Activated CD8-positive, alpha-beta T cell treated with anti-CD3 and anti-CD28 coated beads for 36 hours (primary cell): ENCODE results near the gene MUC4. TPM values are rescaled to one million over a fixed set of nuclear protein-coding genes. Genes with fewer than 3 reads are reported as not detected.

ENCODE experiments used
- ATAC-seq: fragments of 200-7000 bp; cut with Tn5 transposase; one replicate; pipeline ENCODE4 v1.10.0; 2021; ENCODE audit warnings: mild to moderate bottlenecking, moderate library complexity
- CTCF ChIA-PET: fragments of 350-600 bp; sonication (Branson Sonifier 250); formaldehyde crosslinking; loops from one replicate; lab custom pipeline; 2021; ENCODE audit warnings: antibody characterized with exemption; lab: Charles Lee
- POLR2A ChIA-PET: fragments of 350-600 bp; sonication (Branson Sonifier 250); formaldehyde crosslinking; loops from one replicate; lab custom pipeline; 2021; ENCODE audit warnings: antibody characterized with exemption; lab: Charles Lee
- DNase-seq: peaks from one replicate; pipeline ENCODE4 v3.0.0-alpha.2; 2020
- H3K27ac Mint-ChIP-seq: one replicate; pipeline ENCODE4 v1.8.0; 2021; ENCODE audit warnings: mild to moderate bottlenecking, mixed read lengths
- H3K27me3 Mint-ChIP-seq: one replicate; pipeline ENCODE4 v1.8.0; 2021; ENCODE audit warnings: mixed read lengths
- H3K36me3 Mint-ChIP-seq: one replicate; pipeline ENCODE4 v1.8.0; 2021; ENCODE audit warnings: low read depth, mixed read lengths
- H3K4me1 Mint-ChIP-seq: one replicate; pipeline ENCODE4 v1.8.0; 2021; ENCODE audit warnings: low read depth, mixed read lengths
- H3K4me3 Mint-ChIP-seq: one replicate; pipeline ENCODE4 v1.8.0; 2021; ENCODE audit warnings: mild to moderate bottlenecking, moderate library complexity, mixed read lengths
- H3K9me3 Mint-ChIP-seq: one replicate; pipeline ENCODE4 v1.8.0; 2021; ENCODE audit warnings: mixed read lengths
- CTCF ChIP-seq: fragments of 200-600 bp; IDR thresholded peaks from one replicate; pipeline ENCODE4 v1.8.0; 2022; ENCODE audit warnings: antibody characterized with exemption, mild to moderate bottlenecking
- intact Hi-C: fragments of 100-400 bp; cut with micrococcal nuclease; formaldehyde crosslinking; loops from one replicate; pipeline ENCODE4 v1.10.0; 2022
- total RNA-seq, 2 experiments: library from RNA; stranded (reverse); gene quantifications; one replicate each; pipeline ENCODE4 v1.2.3, GENCODE V29; 2021

The MUC4 gene
- total RNA-seq, 2 experiments from 2014 or later = 0.20 to 0.31 TPM

- DNase-seq = no peak
- POLR2A ChIA-PET = interaction anchor here (0.6 to 1.5 kb wide), 2 partner anchors 16 to 113 kb away, joined by 3 read pairs; partner anchors contain the start of gene MUC20
- Mint-ChIP-seq H3K4me1 (no peaks in the 10 kb centered on the region), H3K27me3 (no peaks in the 10 kb centered on the region), H3K27ac (no peak overlapping the region), H3K9me3 (no peaks in the 10 kb centered on the region), H3K4me3 (no peak overlapping the region), H3K36me3 (no peaks in the 10 kb centered on the region)
- TF ChIP-seq CTCF = no peak
- CTCF ChIA-PET = interaction anchor here (1.0 to 1.9 kb wide), 2 partner anchors 13 to 146 kb away, joined by 5 to 7 read pairs; no protein-coding TSS in a partner anchor
- intact Hi-C loops = no loop called here
- no peak for ATAC-seq
These were observed 107.2 kb downstream of the MUC4 start for GRCh38 chr3:195704433-195704999.

GRCh38 chr3:195703776-195704175 lies 108.0 kb downstream of the MUC4 start:
- intact Hi-C loops = no loop called here
- Mint-ChIP-seq H3K27ac (no peak overlapping the region), H3K27me3 (no peaks in the 10 kb centered on the region), H3K4me1 (no peaks in the 10 kb centered on the region), H3K36me3 (no peaks in the 10 kb centered on the region), H3K4me3 (no peak overlapping the region), H3K9me3 (no peaks in the 10 kb centered on the region)
- ChIA-PET POLR2A (interaction anchor here (1.5 kb wide), 1 partner anchor 17 kb away, joined by 3 read pairs; the partner anchor contains the start of gene MUC20), CTCF (interaction anchor here (0.9 to 1.9 kb wide), 2 partner anchors 13 to 146 kb away, joined by 3 to 7 read pairs; no protein-coding TSS in a partner anchor)
- ATAC-seq (no peak), DNase-seq (no peak)
- TF ChIP-seq CTCF = no peak

GRCh38 chr3:195701042-195701915 lies 110.5 kb downstream of the MUC4 start:
- no peak for TF ChIP-seq CTCF
- Mint-ChIP-seq H3K27ac (no peak overlapping the region), H3K4me1 (peaks cover under 1% of the 10 kb centered on the region), H3K4me3 (no peak overlapping the region), H3K36me3 (peaks cover 2% of the 10 kb centered on the region), H3K9me3 (no peaks in the 10 kb centered on the region), H3K27me3 (no peaks in the 10 kb centered on the region)
- ATAC-seq (no peak), DNase-seq (no peak)
- intact Hi-C loops = no loop called here
- ChIA-PET POLR2A (interaction anchor here (1.4 to 1.7 kb wide), 2 partner anchors 8 to 18 kb away, joined by 3 to 4 read pairs; no protein-coding TSS in a partner anchor), CTCF (interaction anchor here (1.1 to 1.2 kb wide), 3 partner anchors 14 to 378 kb away, joined by 3 read pairs; no protein-coding TSS in a partner anchor)

GRCh38 chr3:195700319-195700718 lies 111.4 kb downstream of the MUC4 start:
- POLR2A ChIA-PET = interaction anchor here (1.7 kb wide), 1 partner anchor 19 kb away, joined by 4 read pairs; no protein-coding TSS in a partner anchor
- H3K4me1 Mint-ChIP-seq = peaks cover 6% of the 10 kb centered on the region
- no peaks in the 10 kb centered on the region for H3K9me3 Mint-ChIP-seq
- H3K4me3 Mint-ChIP-seq = no peak overlapping the region
- no peak for DNase-seq
- peaks cover 7% of the 10 kb centered on the region for H3K36me3 Mint-ChIP-seq
- CTCF ChIA-PET = interaction anchor here (1.2 kb wide), 2 partner anchors 15 to 150 kb away, joined by 3 read pairs; no protein-coding TSS in a partner anchor
- H3K27ac Mint-ChIP-seq = no peak overlapping the region
- no peaks in the 10 kb centered on the region for H3K27me3 Mint-ChIP-seq
- intact Hi-C loops = no loop called here
- ATAC-seq = no peak
- TF ChIP-seq CTCF = no peak
